H54 (cell line): ENCODE results near the gene TPCN2.

ENCODE experiments used
- DNase-seq: peaks from one replicate; pipeline ENCODE4 v3.0.0; 2011; ENCODE audit warnings: low spot score, mixed read lengths; ENCODE audit not compliant: insufficient read length
- FAIRE-seq: peaks from 3 replicates; lab custom pipeline; 2011; peaks lifted over from hg19 to GRCh38; lab: Jason Lieb, UNC
- POLR2A ChIP-seq: IDR thresholded peaks from 2 replicates; pipeline ENCODE4 v1.6.1; 2011; ENCODE audit warnings: low read depth, mild to moderate bottlenecking, low read length

The TPCN2 gene

DNA sequence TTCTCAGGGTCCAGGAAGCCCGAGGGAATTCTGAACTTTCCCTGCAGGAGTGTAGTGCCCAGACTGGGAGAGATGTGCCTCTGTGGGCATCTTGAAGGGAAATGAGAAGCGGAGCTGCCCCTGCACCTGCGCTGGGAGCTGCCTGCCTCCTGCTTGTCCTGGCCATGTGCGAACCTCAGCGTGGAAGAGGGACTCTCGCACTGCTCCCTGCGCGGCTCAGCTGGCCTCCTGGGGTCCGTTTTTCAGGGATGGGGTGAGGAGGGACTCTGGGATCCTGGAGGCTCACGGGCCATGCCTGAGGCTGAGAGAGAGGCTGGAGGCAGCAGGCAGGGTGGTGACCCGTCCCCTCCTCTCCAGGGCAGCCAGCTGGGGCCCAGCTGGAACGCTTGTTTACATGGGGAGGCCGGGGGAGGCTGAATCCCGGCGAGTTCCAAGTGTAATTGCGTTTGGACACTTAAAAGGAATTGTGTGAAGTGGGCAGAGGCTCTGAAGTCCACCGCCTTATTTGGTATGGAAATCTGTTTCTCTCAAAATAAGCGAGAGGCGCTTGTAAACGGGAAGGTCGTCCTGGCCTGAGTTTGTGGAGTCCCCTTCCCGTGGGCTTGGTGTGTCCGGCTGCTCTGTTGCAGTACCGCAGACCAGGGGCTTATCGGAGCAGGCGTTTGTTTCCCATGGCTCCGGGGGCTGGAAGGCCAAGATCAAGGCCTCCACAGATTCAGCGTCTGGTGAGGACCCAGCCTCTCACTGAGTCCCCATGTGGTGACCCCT lies 34.5 kb upstream of the TPCN2 start:
- FAIRE-seq = no peak
- TF ChIP-seq POLR2A = no peak
- no peak for DNase-seq

DNA sequence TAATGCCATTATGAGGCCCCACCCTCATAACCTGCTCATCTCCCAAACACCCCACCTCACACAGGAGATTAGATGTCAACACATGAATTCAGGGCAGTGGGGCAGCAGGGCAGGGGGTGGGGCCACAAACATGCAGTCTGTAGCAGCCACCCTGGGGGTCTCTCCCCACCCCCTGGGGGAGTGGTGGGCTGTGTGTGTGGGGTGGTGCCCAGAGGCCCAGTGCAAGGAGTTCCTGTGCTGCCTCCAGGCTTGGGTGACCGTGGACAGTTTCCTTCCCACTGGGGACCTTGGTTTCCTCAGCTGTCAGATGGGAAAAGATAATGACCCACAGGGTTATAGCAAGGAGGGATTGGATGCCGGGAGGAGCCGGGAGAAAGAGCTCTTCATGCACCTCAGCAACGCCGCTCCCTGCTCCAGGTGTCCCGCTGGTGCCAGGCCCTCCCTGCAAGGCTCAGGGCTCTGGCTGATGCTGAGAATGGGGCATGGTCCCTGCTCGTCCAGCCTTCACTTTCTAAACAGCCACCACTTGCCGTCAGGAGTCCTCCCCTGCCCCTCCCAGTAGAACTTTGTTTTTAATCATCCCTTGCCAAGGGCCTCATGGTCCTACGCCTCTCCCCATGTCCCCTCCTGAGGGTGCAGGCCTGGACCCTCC lies 33.7 kb upstream of the TPCN2 start:
- TF ChIP-seq POLR2A = no peak
- no peak for FAIRE-seq
- DNase-seq = no peak

DNA sequence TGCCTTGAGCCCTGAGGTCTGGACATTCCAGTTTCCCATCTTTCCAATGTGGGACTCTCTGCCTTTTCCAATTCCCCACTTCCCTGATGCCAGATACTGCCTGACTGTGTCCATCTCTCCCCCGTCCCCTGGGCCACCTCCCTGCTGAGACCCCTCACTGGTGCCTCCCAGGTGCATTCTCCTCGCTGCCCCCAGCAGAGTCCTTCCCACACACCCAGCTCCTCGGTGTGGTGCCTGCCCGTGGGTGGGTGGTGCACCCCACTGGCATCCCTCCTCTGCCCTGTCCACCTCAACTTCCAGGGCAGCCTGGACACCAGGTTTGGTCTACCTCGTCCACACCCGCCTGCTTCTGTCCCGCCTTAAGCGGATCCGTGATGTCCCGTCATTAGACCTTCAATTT lies 30.8 kb upstream of the TPCN2 start:
- DNase-seq (no peak), FAIRE-seq (no peak)
- TF ChIP-seq POLR2A = no peak

DNA sequence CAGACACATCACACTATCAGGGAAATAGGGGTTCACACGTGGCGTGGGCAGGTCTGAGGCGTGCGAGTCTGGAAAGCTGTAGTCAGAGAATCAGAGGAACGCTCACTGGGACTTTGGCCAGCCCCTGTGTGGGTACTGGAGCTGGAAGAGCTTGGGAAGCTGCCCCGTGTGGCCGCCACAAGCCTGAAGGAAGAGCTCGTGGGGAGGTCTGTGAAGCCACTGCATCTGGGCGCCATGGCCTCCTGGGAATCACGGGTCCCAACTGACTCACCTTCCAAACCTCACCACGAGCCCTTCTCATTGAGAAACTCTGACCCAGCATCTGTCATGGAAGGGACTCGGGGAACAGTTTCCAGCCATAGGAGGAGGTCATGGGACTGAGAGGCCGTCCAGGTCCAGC lies 29.8 kb upstream of the TPCN2 start:
- no peak for FAIRE-seq
- no peak for TF ChIP-seq POLR2A
- no peak for DNase-seq

DNA sequence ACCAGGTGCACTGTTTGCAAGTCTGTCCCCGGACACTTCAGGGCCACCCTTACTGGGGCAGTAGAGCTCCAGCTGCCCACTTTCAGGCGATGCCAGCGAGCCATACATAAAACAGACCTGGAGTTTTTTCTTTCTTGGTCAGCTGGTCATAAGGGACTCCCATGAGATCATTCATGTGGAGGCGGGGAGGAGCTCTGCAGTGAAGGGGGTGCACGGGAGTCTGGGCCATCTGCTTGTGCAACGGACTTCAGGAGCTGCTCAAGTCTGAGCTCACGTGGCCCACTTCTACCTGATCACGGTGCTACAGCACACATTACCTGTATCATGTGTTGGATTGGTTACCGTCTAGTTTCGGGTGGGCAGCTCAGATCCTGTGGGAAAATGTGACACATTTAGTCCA lies 26.5 kb upstream of the TPCN2 start:
- TF ChIP-seq POLR2A = no peak
- no peak for FAIRE-seq
- no peak for DNase-seq

DNA sequence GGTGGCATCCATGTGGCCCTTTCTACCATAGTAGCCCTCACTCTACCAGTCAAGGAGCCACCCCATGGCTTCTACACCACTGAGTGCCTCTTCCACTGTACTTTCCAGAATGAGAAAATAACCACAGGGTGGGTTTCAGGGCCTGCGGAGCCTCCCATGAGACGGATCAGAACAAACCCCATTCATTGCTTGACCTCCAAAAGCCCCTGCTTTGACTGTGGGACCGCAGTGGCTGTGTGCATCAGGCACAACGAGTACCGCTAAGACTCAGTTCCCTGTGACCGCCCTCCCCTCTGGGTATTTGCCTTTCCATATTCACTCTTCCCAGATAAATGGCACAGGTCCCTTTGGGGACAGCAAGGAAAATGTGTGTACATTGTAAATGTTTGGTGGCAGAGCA lies 24.2 kb upstream of the TPCN2 start:
- TF ChIP-seq POLR2A = no peak
- DNase-seq (no peak), FAIRE-seq (no peak)

DNA sequence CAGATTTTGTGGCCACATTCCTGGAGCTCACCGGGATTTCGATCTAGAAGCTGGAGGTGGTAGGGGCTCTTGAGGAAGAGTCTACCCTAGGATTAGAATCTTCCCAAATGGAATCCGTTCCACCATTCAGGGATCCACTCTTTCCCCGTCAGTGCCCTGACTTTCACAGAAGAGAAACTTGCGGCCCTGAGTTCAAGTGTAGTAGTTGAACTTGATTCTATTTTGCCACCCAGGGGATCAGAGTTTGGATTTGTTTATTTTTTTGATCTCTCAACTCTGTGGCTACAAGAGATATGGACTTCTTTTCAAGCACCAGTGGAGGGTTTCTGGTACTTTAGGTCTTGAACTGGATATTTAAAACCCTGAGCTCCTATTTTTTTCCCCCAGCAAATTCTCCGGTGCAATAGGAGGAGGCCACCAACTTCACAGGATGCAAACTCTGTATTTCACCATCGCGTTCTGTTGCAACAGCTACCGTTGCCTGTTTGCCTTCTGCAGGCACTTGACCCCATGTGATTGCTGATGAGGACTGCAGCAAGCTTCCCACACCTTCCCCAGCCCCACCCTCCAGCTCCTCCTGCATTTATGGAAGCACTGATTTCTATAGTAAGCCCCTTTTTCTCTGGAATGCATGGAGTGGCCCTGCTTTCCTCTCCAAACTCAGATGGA lies 20.9 kb upstream of the TPCN2 start:
- no peak for TF ChIP-seq POLR2A
- no peak for DNase-seq
- no peak for FAIRE-seq

DNA sequence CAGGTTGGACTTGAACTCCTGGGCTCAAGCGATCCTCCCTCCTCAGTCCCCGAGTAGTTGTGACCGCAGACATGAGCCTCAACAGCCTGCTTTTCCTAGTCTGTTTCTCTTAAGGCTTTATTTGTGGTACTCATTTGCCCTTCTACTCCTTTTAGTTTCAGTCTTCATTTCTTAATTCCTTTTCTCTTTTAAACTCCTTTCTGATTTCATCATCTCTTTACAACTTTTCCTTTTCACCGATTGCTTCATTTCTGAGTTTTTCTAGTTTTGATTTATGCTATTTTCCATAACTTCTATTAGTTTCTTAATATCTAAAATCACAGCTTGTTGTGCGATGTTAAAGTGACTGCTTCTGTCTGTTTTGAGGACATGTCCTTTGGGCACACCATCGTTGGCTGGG lies 18.4 kb upstream of the TPCN2 start:
- DNase-seq (no peak), FAIRE-seq (no peak)
- no peak for TF ChIP-seq POLR2A

DNA sequence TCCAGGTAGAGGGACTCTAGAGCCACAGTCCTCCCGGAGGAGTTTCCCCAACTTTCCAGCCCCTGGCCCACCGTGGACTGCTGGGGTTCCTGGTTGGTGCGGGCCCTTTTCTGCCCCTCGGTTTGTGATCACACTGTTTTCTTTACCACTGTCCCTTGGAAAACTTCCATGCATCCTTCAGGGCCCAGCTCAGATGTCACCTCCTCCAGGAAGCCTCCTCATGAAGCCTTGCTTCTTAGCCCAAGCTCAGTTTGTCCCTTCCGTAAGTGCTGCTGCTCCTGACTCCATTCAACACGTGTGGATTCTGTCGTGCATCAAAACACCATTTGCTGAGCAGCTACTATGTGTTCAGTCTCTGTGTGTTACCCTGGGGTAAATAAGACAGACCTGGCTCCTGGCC lies 15.9 kb upstream of the TPCN2 start:
- no peak for TF ChIP-seq POLR2A
- DNase-seq (no peak), FAIRE-seq (no peak)

DNA sequence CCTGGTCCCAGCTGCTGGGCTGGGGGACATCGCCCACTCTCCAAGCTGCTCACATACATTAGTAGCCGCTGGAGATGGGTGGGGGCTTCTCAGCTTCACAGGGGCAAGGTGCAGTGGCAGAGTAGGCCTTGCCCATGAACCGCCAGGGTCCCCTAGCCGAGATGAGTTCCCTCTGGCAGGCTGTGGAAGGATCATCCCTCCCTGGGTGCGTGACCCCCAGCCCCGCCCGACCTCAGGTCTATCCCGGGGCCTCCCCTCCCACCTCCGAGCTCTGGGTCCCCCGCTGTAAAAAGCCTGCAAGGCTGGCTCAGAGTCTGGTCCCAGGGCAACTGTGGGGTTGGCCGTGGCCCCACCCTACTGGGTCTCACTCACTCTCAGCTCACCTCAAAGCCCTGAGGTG lies 15.3 kb upstream of the TPCN2 start:
- TF ChIP-seq POLR2A = no peak
- DNase-seq = no peak
- FAIRE-seq = no peak

DNA sequence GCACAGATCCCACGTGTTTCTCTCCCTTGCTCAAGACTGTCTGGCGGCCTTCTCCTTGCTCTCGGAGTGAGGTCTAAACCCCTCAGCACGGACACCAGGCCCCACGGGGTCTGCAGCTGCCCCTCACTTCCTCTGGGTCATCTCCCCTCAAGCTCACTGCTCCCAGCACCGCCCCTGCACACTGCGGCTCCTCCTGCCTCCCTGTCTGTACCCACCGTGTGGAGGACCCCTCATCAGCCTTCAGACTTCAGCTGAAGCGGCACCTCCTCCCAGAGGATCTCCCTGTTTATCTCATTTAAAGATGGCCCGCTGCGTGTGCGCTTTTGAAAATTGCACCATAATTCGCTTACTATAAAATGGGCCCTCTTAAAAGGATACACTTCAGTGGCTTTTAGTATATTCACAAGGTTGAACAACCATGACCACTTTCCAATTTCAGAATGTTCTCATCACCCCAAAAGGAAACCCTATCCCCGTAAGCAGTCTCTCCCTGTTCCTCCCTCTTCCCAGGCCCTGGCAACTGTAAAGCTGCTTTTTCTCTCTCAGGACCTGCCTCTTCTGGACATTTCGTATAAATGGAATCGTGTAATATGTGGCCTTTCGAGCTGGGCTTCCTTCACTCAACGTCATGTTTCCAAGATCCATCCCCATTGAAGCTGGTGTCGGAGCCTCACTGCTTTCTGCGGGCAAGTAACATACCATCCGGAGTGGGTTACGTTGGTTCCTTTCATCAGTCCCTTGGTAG lies 14.4 kb upstream of the TPCN2 start:
- FAIRE-seq = no peak
- no peak for DNase-seq
- no peak for TF ChIP-seq POLR2A

DNA sequence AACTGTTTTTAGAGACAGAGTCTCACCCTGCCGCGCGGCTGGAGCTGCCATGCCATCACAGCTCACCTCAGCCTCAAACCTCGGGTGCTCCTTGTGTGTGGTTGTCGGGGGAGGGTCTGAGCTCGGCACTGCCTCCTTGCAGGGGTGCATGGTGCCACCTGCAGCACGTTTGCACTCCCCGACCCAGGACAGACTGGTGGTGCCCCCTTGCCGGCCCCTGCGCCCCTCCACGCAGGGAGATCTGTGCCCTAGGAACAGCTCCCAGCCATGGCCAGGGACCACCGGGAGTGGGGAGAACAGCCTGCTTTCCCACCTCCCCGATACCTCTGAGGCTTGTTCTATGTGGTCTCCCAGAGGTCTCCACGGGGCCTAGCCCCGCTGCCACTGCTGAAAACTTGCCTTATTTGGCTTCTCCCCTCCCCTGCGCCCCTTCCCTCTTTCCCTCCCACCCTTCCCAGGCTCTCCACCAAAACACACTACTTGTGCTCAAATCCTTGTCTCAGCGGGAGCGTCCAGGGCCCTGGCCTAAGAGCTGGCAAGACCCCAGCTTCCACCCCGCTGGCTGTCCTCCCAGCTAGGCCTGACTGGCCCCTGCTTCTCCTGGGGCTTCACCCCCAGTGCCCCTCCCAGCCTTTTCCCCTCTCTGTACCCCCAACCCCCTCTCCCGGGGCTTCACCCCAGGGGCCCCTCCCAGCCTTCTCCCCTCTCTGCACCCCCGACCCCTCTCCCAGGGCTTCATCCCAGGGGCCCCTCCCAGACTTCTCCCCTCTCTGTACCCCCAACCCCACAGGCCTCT lies 13.4 kb upstream of the TPCN2 start:
- FAIRE-seq = no peak
- DNase-seq = no peak
- no peak for TF ChIP-seq POLR2A

DNA sequence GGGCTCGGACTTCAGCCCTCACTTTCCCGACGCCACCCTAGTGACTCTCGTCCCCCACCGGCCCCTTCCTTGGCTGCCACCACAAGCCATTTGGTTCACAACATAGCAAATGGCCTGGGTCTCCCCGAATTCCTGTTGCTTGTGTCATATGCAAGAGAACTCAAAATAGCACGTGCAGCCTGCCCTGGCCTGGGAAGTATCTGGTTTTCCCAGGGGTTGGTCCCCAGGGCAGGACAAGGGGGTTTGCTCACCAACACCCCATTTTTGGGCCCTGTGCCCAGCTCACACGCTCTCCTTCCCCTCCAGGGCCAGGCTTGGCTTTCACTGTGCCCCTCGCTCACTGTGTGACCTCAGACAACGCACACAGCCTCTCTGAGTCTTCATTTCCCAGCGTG lies 12.8 kb upstream of the TPCN2 start:
- TF ChIP-seq POLR2A = no peak
- no peak for FAIRE-seq
- DNase-seq = no peak

DNA sequence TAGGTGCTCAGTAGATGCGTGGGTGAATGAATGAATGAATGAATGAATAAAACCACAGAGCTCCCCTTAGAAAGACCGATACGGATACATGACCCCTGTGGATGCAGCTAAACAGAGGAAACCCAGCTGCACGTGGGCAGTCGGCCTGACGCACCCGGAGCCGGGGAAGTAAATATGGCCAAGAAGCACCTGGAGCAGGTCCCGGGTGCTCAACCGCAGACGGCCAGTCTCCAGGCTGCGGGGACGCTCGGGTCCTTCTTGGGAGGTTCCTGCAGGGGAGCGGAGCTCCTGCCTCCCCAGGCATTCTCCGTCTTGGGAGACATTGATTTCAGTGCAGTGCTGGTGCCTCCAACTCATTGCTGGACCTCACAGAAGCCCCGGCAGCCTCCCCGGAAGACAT lies 11.7 kb upstream of the TPCN2 start:
- FAIRE-seq (no peak), DNase-seq (no peak)
- no peak for TF ChIP-seq POLR2A
